ENCODE measurements around the gene EZH1.
"Not testable (repeated sequence)": the region's sequence is repeated elsewhere in the genome, so short reads cannot be mapped to it uniquely, and the experiment has no call there.

Gene EZH1

DNA sequence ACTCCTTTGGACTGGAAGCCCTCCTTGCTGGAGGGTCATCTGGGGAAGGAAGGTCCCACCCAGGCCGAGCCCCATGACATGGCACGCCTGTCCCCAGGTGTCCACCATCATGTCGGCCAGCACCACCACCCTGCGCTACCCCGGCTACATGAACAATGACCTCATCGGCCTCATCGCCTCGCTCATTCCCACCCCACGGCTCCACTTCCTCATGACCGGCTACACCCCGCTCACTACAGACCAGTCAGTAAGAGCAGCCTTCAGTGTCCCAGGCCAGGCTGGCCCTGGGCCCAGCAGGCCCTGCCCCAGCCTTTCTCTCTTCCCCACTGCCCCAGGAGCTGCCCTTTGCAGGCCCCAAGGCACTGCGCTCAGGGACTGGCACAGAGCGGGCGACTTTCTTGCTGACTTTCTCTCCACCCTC is 79.2 kb downstream of the EZH1 start:
- no peak for DNase-seq

DNA sequence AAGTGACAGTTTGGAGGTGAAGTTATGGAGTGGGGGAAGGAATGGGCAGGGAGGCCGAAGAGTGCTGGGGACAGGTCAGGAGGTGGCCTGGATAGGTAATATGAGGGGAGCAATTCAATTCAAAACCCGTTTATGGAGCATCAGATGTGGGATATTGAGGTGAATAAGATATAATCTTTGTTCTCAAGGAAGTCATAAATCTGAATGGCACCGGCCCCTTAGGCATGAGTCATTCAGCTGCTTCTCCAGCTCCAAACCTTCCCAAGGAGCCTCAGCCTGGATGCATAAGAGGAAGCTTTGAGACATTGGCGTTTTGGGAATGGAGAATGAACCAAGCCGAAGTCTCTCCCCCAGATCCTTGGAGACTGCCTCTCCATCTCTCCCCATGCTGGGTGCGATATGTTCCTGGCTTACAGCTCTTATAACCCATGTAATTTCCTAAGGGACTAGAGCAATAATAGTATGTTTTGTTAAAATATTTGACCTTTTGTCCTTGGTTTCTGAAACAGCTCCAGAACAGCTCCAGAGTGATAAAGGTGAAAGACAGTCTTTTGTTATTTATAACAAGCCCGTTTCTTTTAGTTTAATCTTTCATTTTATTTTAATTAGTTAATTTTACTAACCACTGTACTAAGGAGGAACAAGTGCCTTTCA is 84.0 kb downstream of the EZH1 start:
- no peak for DNase-seq

DNA sequence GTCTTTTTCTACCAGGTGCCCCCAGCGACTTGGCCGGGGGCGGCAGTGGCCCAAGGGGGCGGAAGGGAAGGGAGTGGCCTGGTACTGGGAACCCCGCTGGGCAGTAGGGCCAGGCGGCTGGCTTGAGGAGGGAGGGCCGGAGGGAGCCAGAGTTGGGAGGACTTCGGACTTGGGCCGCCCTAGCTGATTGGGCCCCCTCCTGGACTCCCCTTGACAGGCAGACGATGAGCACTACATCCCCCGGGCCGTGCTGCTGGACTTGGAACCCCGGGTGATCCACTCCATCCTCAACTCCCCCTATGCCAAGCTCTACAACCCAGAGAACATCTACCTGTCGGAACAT is 84.9 kb downstream of the EZH1 start:
- DNase-seq, result not testable (repeated sequence)

DNA sequence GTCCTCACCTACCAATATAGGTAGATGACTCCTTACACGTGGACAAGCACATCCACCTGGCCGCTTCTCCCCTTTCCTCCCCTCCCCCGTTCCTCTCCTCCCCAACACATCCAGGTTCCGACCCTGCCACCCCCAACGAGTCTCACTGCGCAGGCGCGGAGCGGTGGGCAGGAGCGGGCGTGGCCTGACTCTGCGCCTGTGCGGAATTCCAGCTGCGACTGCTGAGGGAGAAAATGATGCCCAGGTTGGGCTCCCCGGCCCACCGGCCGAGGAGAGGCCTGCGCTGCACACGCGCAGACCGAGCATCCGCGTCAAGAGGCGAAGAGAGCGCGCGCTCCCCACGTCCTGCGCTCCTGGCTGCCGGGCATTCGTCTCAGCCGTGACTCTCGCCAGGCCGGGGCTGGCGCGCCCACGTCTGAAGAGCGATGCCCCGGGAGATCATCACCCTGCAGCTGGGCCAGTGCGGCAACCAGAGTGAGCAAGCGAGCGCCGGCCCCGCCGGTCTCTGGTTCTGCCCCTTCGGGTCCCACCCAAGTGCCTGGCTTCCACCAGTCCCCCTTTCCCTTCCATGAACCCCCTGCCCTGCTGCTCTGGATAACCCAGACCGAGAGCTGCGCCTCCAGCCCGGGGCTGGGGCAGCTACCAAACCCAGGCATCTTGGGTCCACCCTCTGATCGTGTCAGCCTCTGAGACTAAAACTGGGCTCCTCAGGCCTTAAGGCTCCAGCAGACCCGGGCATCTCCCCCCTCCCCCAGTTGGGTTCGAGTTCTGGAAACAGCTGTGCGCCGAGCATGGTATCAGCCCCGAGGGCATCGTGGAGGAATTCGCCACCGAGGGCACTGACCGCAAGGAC is 85.5 kb downstream of the EZH1 start, which contains the start of gene TUBG2:
TSS of gene TUBG2 (plus strand) at position 206 of the 853 bp plus-strand sequence. CDS start at position 426, 220 bp downstream.
- DNase-seq, result peak; percentile 98

DNA sequence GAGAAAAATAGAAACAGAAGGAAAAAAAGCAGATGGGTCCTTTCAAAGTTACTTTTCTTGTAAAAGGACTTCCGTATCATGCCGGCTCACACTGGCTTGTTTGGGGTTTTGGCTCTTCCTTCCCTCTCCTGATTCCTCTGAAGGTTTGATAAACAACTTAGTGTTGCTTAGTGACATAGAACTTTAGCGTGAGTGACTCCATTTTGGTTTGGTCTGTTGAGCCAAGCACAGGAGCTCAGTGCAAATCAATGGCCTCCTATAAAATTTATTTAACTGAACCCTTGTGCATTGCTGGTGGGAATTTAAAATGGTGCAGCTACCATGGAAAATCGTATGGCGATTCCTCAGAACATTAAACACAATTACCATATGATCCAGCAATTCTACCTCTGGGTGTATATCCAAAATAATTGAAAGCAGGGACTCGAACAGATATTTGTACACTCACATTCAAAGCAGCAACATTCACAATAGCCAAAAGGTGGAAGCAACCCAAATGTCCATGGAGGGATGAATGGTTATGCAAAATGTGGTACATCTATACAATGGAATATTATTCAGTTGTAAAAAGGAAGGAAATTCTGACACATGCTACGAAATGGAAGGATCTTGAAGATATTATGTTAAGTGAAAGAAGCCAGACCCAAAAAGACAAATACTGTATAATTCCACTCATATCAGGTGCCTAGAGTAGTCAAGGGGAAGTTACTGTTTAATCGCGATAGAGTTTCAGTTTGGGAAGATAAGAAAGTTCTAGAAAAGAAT is 86.8 kb downstream of the EZH1 start:
- DNase-seq, result no peak

DNA sequence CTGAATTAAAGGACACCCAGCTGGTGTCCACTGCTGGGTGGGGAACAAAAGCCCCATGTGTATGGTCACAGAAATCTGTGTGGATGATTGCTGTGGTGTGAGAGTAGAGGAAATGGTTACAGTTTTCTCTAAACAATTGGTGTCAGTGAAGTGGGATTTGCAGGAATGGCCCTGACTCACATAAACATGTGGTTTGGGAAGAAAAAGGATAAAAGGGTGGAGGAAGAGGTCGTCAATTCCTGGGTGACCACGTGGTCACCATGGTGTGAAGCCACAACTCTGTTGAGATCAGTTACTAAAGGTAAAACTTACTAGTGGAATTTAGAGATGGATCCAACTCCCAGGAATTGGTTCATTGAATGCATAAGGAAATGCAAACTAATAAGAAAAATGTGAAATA is 89.3 kb downstream of the EZH1 start:
- DNase-seq, result no peak

DNA sequence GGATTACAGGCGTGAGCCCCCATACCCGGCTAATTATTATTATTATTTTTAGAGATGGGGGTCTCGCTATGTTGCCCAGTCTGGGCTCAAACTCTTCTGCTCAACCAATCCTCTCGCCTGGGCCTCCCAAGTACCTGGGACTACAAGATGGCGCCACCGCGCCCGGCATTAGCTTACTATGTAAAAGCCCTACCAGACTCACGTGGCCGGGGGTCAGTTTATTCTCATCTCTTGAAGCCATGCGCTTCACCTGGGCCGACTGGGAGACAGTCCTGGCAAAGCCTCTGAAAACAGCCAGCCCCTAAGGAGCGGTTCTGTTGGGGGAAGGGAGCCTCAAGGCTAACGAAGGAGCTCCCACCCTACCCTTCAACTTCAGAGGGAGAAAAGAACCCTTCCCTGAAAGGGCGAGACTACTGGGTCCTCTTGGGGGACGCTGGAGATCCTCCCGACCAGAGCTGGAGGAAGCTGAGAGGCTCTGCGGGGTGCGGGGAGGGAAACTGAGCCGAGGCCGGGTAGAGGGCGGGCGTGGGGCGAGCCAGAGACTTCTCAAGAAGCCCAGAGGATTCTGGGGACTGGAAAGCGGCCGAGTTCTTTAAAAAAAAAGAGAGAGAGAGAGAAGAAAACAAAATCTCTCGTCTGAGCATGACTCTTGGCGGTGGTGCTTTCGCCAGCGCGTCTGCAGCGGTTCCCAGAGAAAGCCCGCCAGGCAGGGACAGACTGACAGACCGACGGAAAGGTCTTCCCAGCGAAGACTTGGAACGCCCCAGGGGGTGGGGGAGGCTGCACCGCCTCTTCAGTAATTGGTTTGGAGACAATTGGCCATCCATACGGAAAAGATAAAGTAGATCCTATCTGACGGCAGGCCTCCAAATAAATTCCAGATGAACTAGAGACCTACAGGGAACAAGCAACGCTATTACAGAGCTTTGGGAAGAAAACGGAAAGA is 91.4 kb downstream of the EZH1 start:
- DNase-seq, result no peak

DNA sequence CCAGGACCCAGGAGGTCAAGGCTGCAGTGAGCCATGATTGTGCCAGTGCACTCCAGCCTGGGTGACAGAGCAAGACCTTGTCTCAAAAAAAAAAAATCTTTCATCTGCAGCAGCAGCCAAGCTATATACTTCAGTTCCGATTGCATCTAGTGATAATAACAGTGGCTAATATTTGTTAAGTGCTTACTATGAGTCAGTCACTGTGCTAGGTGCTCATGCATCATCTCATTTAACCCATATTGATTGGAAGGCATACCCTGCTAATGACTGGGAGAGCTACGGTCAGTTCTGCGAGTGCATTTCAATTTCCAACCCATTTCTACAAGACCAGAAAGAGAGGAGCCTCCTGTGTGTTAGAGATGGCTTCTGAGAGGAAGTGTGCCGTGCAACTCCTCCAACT is 93.4 kb downstream of the EZH1 start:
- DNase-seq, result no peak

Measured in NCI-H2081 (cell line).